Peyer's patch (tissue), 4 donors: ENCODE data around the gene FGR. TPM values are rescaled to one million over a fixed set of nuclear protein-coding genes. Genes with fewer than 3 reads are reported as not detected.

Source experiments
- DNase-seq, 3 donors: peaks; one replicate each; pipeline ENCODE4 v3.0.0-alpha.2; 2017 to 2019
- H3K27ac ChIP-seq, 4 donors: fragments of 200-600 bp; sonication (generic); one replicate each; pipeline ENCODE4 v1.5.1; 2016 to 2019
- H3K27me3 ChIP-seq, 2 donors: fragments of 200-600 bp; sonication (generic); one replicate each; pipeline ENCODE4 v1.5.1; 2019
- H3K36me3 ChIP-seq, 3 donors: fragments of 200-600 bp; sonication (generic); one replicate each; pipeline ENCODE4 v1.5.1; 2016 to 2019
- H3K4me1 ChIP-seq, 4 donors: fragments of 200-600 bp; sonication (generic); one replicate each; pipeline ENCODE4 v1.5.1; 2016 to 2019
- H3K4me3 ChIP-seq, 4 donors: fragments of 200-600 bp; sonication (generic); 1 replicate in 3 of 4; 2 replicates in 1 of 4; pipeline ENCODE4 v1.5.1; 2016 to 2019; ENCODE audit warnings: mild to moderate bottlenecking in 1 of 4
- H3K9me3 ChIP-seq, 4 donors: fragments of 200-600 bp; sonication (generic); one replicate each; pipeline ENCODE4 v1.5.1; 2016 to 2019; ENCODE audit warnings: mild to moderate bottlenecking in 1 of 4
- CTCF ChIP-seq, 6 experiments: fragments of 450-650 bp in 4 of 6; fragments of 200-600 bp in 2 of 6; sonication (generic) in 1 of 6; IDR thresholded peaks; one replicate each; pipeline ENCODE4 v1.5.1; 2017 to 2019; ENCODE audit warnings: antibody characterized with exemption in 6 of 6, mild to moderate bottlenecking in 3 of 6, moderate library complexity in 1 of 6
- POLR2A ChIP-seq, 2 donors: fragments of 450-650 bp; IDR thresholded peaks; one replicate each; pipeline ENCODE4 v1.5.1; 2017; ENCODE audit warnings: antibody characterized with exemption in 2 of 2, mild to moderate bottlenecking in 2 of 2, moderate library complexity in 2 of 2
- total RNA-seq, 4 donors: library from RNA; depleted of rRNA; stranded (reverse); fragments of >200 nt; gene quantifications; one replicate each; pipeline ENCODE4 v1.1.0, GENCODE V29; 2016

Gene FGR
- total RNA-seq, 4 donors from 2014 or later: 1.1 to 38.8 (median 4.7) TPM

GRCh38 chr1:27635396-27636142, 584 bp upstream of the FGR start:
- peak overlapping the region; percentile 36 to 80 (median 68) for H3K27ac ChIP-seq
- H3K4me3 ChIP-seq: peak overlapping the region in 1 of 4 donors; percentile 59

GRCh38 chr1:27634177-27634984, 604 bp downstream of the FGR start:
- H3K4me1 ChIP-seq: peaks cover 0 to 43% (median 38%) of the 10 kb centered on the region in 4 donors
- no peaks in the 10 kb centered on the region for H3K36me3 ChIP-seq
- no peaks in the 10 kb centered on the region for H3K9me3 ChIP-seq
- H3K27ac ChIP-seq: peak overlapping the region; percentile 36 to 80 (median 68)
- TF ChIP-seq POLR2A (IDR thresholded peaks at IDR 0.05) (no peak), CTCF (IDR thresholded peaks at IDR 0.05) (no peak)
- peak in 2 of 3 donors; percentile 51 to 71 for DNase-seq
- H3K4me3 ChIP-seq: peak overlapping the region; percentile 41 to 59 (median 54)
- peaks cover 0 to 12% of the 10 kb centered on the region in 2 donors for H3K27me3 ChIP-seq

More at GRCh38 chr1:27635396-27636142, 584 bp upstream of the FGR start:
- TF ChIP-seq CTCF (IDR thresholded peaks at IDR 0.05): no peak
- TF ChIP-seq POLR2A (IDR thresholded peaks at IDR 0.05): no peak
- peaks cover 0 to 12% of the 10 kb centered on the region in 2 donors for H3K27me3 ChIP-seq
- H3K36me3 ChIP-seq: no peaks in the 10 kb centered on the region
- H3K9me3 ChIP-seq: no peaks in the 10 kb centered on the region
- no peak for DNase-seq
- H3K4me1 ChIP-seq: peaks cover 0 to 37% (median 36%) of the 10 kb centered on the region in 4 donors

DNA sequence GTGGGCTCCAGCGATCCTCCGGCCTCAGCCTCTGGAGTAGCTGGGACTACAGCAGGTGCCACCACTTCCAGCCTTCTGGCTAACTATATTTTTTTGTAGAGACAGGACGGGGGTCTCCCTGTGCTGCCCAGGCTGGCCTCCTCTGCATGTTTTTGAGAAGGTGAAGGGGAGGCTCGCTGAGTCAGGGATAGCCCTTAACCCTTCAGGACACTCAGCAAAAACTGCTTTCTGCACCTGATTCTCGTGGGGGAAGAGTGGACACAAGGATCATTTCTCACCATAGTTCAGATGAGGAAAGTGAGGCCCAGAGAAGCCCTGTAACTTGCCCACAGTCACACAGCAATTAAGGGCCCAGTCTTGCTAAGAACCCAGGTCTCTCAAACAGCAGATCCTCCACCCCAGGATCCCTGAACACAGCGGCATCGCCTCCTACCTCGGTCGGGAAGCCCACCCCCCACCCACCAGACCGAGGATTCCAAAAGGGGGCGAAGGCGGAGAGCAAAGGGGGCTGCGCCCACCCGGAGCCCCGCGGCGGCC, 1.3 kb downstream of the FGR start:
- peaks cover 0 to 12% of the 10 kb centered on the region in 2 donors for H3K27me3 ChIP-seq
- TF ChIP-seq POLR2A (IDR thresholded peaks at IDR 0.05): no peak
- no peak for TF ChIP-seq CTCF (IDR thresholded peaks at IDR 0.05)
- DNase-seq: no peak
- H3K27ac ChIP-seq: peak overlapping the region; percentile 36 to 80 (median 68)
- H3K4me3 ChIP-seq: peak overlapping the region; percentile 41 to 59 (median 54)
- no peaks in the 10 kb centered on the region for H3K9me3 ChIP-seq
- peaks cover 0 to 43% (median 38%) of the 10 kb centered on the region in 4 donors for H3K4me1 ChIP-seq
- H3K36me3 ChIP-seq: no peaks in the 10 kb centered on the region

GRCh38 chr1:27633298-27633610, 1.7 kb downstream of the FGR start:
- Histone ChIP-seq H3K4me3 (no peak overlapping the region), H3K4me1 (peaks cover 0 to 43% (median 38%) of the 10 kb centered on the region in 4 donors), H3K27me3 (peaks cover 0 to 12% of the 10 kb centered on the region in 2 donors), H3K36me3 (no peaks in the 10 kb centered on the region), H3K27ac (peak overlapping the region; percentile 36 to 80 (median 68)), H3K9me3 (no peaks in the 10 kb centered on the region)
- no peak for TF ChIP-seq POLR2A (IDR thresholded peaks at IDR 0.05)
- TF ChIP-seq CTCF (IDR thresholded peaks at IDR 0.05): no peak
- DNase-seq: no peak

GRCh38 chr1:27632387-27633297, 2.3 kb downstream of the FGR start:
- TF ChIP-seq POLR2A (IDR thresholded peaks at IDR 0.05) (no peak), CTCF (IDR thresholded peaks at IDR 0.05) (no peak)
- Histone ChIP-seq H3K4me1 (peaks cover 0 to 43% (median 38%) of the 10 kb centered on the region in 4 donors), H3K4me3 (peak overlapping the region in 1 of 4 donors; percentile 7), H3K36me3 (no peaks in the 10 kb centered on the region), H3K27me3 (peaks cover 0 to 12% of the 10 kb centered on the region in 2 donors), H3K9me3 (no peaks in the 10 kb centered on the region), H3K27ac (peak overlapping the region; percentile 36 to 80 (median 68))
- peak in 2 of 3 donors; percentile 69 to 80 for DNase-seq
